Activated T-helper 2 cell treated with anti-CD3 and anti-CD28 coated beads, Interferon-gamma antibody, Interleukin-2, Interleukin-4, amounts not matched to agents 10 μg/mL and 5 μg/mL and 100 μg/mL, durations not matched to agents 14 hours and 24 hours and 36 hours (primary cell): ENCODE results near the gene NOSTRIN. TPM values are rescaled to one million over a fixed set of nuclear protein-coding genes. Genes with fewer than 3 reads are reported as not detected.

ENCODE experiments used
- DNase-seq: peaks from one replicate; pipeline ENCODE4 v3.0.0; 2021; ENCODE audit warnings: low spot score
- H3K27ac Mint-ChIP-seq: one replicate; pipeline ENCODE4 v1.8.0; 2021; ENCODE audit warnings: mixed read lengths
- H3K27me3 Mint-ChIP-seq: one replicate; pipeline ENCODE4 v1.8.0; 2021; ENCODE audit warnings: low read depth, mixed read lengths
- H3K36me3 Mint-ChIP-seq: one replicate; pipeline ENCODE4 v1.8.0; 2021; ENCODE audit warnings: low read depth, mixed read lengths
- H3K4me1 Mint-ChIP-seq: one replicate; pipeline ENCODE4 v1.8.0; 2021; ENCODE audit warnings: low read depth, mixed read lengths
- H3K4me3 Mint-ChIP-seq: one replicate; pipeline ENCODE4 v1.8.0; 2021; ENCODE audit warnings: low read depth, mild to moderate bottlenecking, moderate library complexity, mixed read lengths
- H3K9me3 Mint-ChIP-seq: one replicate; pipeline ENCODE4 v1.8.0; 2021; ENCODE audit warnings: mixed read lengths
- intact Hi-C: fragments of 100-400 bp; cut with micrococcal nuclease; formaldehyde crosslinking; loops from one replicate; pipeline ENCODE4 v1.15.1; 2023
- total RNA-seq: library from RNA; stranded (reverse); gene quantifications from 2 replicates; pipeline ENCODE4 v1.2.3, GENCODE V29; 2022

The NOSTRIN gene
- total RNA-seq, 1 donor from 2014 or later = not detected

GRCh38 chr2:168884975-168885374, 82.5 kb downstream of the NOSTRIN start:
- peaks cover 34% of the 10 kb centered on the region for H3K4me1 Mint-ChIP-seq
- H3K27ac Mint-ChIP-seq = no peak overlapping the region
- no peaks in the 10 kb centered on the region for H3K9me3 Mint-ChIP-seq
- H3K4me3 Mint-ChIP-seq = no peak overlapping the region
- intact Hi-C loops = no loop called here
- H3K36me3 Mint-ChIP-seq = peaks cover 50% of the 10 kb centered on the region
- DNase-seq = no peak
- H3K27me3 Mint-ChIP-seq = no peaks in the 10 kb centered on the region

- Mint-ChIP-seq H3K36me3 (peaks cover 31% of the 10 kb centered on the region), H3K4me3 (peak overlapping the region; percentile 96), H3K4me1 (peaks cover 28% of the 10 kb centered on the region), H3K27me3 (peaks cover 25% of the 10 kb centered on the region), H3K27ac (peak overlapping the region; percentile 89), H3K9me3 (no peaks in the 10 kb centered on the region)
- DNase-seq = no peak
- intact Hi-C loops = loop anchor here (2.0 kb wide), 1 partner anchor 27 kb away; no protein-coding TSS in a partner anchor
Measured at GRCh38 chr2:168889635-168890005, 87.2 kb downstream of the NOSTRIN start.

GRCh38 chr2:168890006-168890782, 87.8 kb downstream of the NOSTRIN start, which contains the start of gene SPC25:
SPC25 (minus strand) TSS chr2:168890430; CDS start chr2:168889519, 911 bp downstream.
- H3K4me3 Mint-ChIP-seq = peak within 1 kb of the TSS; percentile 96
- H3K9me3 Mint-ChIP-seq = no peaks in the 10 kb centered on the region
- H3K27ac Mint-ChIP-seq = peak within 1 kb of the TSS; percentile 89
- intact Hi-C loops = loop anchor here (2.0 kb wide), 1 partner anchor 27 kb away; no protein-coding TSS in a partner anchor
- H3K27me3 Mint-ChIP-seq = peaks cover 30% of the 10 kb centered on the region
- peaks cover 26% of the 10 kb centered on the region for H3K36me3 Mint-ChIP-seq
- peaks cover 23% of the 10 kb centered on the region for H3K4me1 Mint-ChIP-seq
- DNase-seq = peak; percentile 88

- peaks cover 12% of the 10 kb centered on the region for H3K36me3 Mint-ChIP-seq
- intact Hi-C loops = no loop called here
- peaks cover 44% of the 10 kb centered on the region for H3K27me3 Mint-ChIP-seq
- peaks cover 17% of the 10 kb centered on the region for H3K4me1 Mint-ChIP-seq
- no peak overlapping the region for H3K27ac Mint-ChIP-seq
- H3K9me3 Mint-ChIP-seq = no peaks in the 10 kb centered on the region
- no peak overlapping the region for H3K4me3 Mint-ChIP-seq
- no peak for DNase-seq
Measured at GRCh38 chr2:168892327-168892726, 89.9 kb downstream of the NOSTRIN start.

GRCh38 chr2:168894101-168894500, 91.7 kb downstream of the NOSTRIN start:
- intact Hi-C loops = no loop called here
- no peak overlapping the region for H3K27ac Mint-ChIP-seq
- no peaks in the 10 kb centered on the region for H3K9me3 Mint-ChIP-seq
- no peak overlapping the region for H3K4me3 Mint-ChIP-seq
- H3K36me3 Mint-ChIP-seq = peaks cover 4% of the 10 kb centered on the region
- peaks cover 50% of the 10 kb centered on the region for H3K27me3 Mint-ChIP-seq
- H3K4me1 Mint-ChIP-seq = peaks cover 12% of the 10 kb centered on the region
- DNase-seq = no peak

GRCh38 chr2:168894720-168895119, 92.3 kb downstream of the NOSTRIN start:
- H3K4me3 Mint-ChIP-seq = no peak overlapping the region
- no peaks in the 10 kb centered on the region for H3K36me3 Mint-ChIP-seq
- intact Hi-C loops = no loop called here
- no peaks in the 10 kb centered on the region for H3K9me3 Mint-ChIP-seq
- DNase-seq = no peak
- H3K27ac Mint-ChIP-seq = no peak overlapping the region
- H3K27me3 Mint-ChIP-seq = peaks cover 53% of the 10 kb centered on the region
- H3K4me1 Mint-ChIP-seq = peaks cover 8% of the 10 kb centered on the region

- Mint-ChIP-seq H3K27ac (no peak overlapping the region), H3K27me3 (peaks cover 58% of the 10 kb centered on the region), H3K4me3 (no peak overlapping the region), H3K4me1 (peaks cover 1% of the 10 kb centered on the region), H3K36me3 (no peaks in the 10 kb centered on the region), H3K9me3 (no peaks in the 10 kb centered on the region)
- no peak for DNase-seq
- intact Hi-C loops = no loop called here
Measured at GRCh38 chr2:168895771-168896170, 93.3 kb downstream of the NOSTRIN start.

GRCh38 chr2:168896783-168897182, 94.3 kb downstream of the NOSTRIN start:
- Mint-ChIP-seq H3K4me1 (no peaks in the 10 kb centered on the region), H3K36me3 (no peaks in the 10 kb centered on the region), H3K9me3 (no peaks in the 10 kb centered on the region), H3K4me3 (no peak overlapping the region), H3K27me3 (peaks cover 61% of the 10 kb centered on the region), H3K27ac (no peak overlapping the region)
- intact Hi-C loops = no loop called here
- no peak for DNase-seq

- no peak for DNase-seq
- Mint-ChIP-seq H3K9me3 (no peaks in the 10 kb centered on the region), H3K4me3 (no peak overlapping the region), H3K27ac (no peak overlapping the region), H3K4me1 (no peaks in the 10 kb centered on the region), H3K36me3 (no peaks in the 10 kb centered on the region), H3K27me3 (peaks cover 57% of the 10 kb centered on the region)
- intact Hi-C loops = no loop called here
Measured at GRCh38 chr2:168897449-168897848, 95.0 kb downstream of the NOSTRIN start.

GRCh38 chr2:168901003-168901402, 98.6 kb downstream of the NOSTRIN start, which contains the start of gene G6PC2:
G6PC2 (plus strand) TSS chr2:168901291; CDS start chr2:168901332, 41 bp downstream.
- intact Hi-C loops = no loop called here
- Mint-ChIP-seq H3K36me3 (no peaks in the 10 kb centered on the region), H3K9me3 (no peaks in the 10 kb centered on the region), H3K27ac (no peak within 1 kb of the TSS), H3K27me3 (peaks cover 52% of the 10 kb centered on the region), H3K4me3 (no peak within 1 kb of the TSS), H3K4me1 (no peaks in the 10 kb centered on the region)
- no peak for DNase-seq

GRCh38 chr2:168903888-168904287, 101.5 kb downstream of the NOSTRIN start:
- Mint-ChIP-seq H3K4me1 (no peaks in the 10 kb centered on the region), H3K36me3 (no peaks in the 10 kb centered on the region), H3K27me3 (peaks cover 60% of the 10 kb centered on the region), H3K4me3 (no peak overlapping the region), H3K27ac (no peak overlapping the region), H3K9me3 (no peaks in the 10 kb centered on the region)
- DNase-seq = no peak
- intact Hi-C loops = no loop called here

- intact Hi-C loops = no loop called here
- H3K27me3 Mint-ChIP-seq = peaks cover 59% of the 10 kb centered on the region
- no peak overlapping the region for H3K4me3 Mint-ChIP-seq
- H3K36me3 Mint-ChIP-seq = no peaks in the 10 kb centered on the region
- H3K27ac Mint-ChIP-seq = no peak overlapping the region
- H3K4me1 Mint-ChIP-seq = no peaks in the 10 kb centered on the region
- no peaks in the 10 kb centered on the region for H3K9me3 Mint-ChIP-seq
- DNase-seq = no peak
Measured at GRCh38 chr2:168904358-168904757, 101.9 kb downstream of the NOSTRIN start.

- Mint-ChIP-seq H3K27ac (no peak overlapping the region), H3K27me3 (peaks cover 66% of the 10 kb centered on the region), H3K4me3 (no peak overlapping the region), H3K36me3 (no peaks in the 10 kb centered on the region), H3K4me1 (peaks cover 3% of the 10 kb centered on the region), H3K9me3 (no peaks in the 10 kb centered on the region)
- intact Hi-C loops = no loop called here
- DNase-seq = no peak
Measured at GRCh38 chr2:168907940-168908662, 105.7 kb downstream of the NOSTRIN start.
